ENCODE measurements around the gene ARMC2.

ARMC2 gene

GRCh38 chr6:108874470-108875160, 26.4 kb downstream of the ARMC2 start:
- Mint-ChIP-seq H3K4me1 (peaks cover 20% of the 10 kb centered on the region), H3K27ac (no peak overlapping the region), H3K4me3 (no peak overlapping the region), H3K36me3 (ENCODE audit: low read depth) (peaks cover 22% of the 10 kb centered on the region), H3K27me3 (ENCODE audit: low read depth, poor library complexity) (peaks cover 3% of the 10 kb centered on the region), H3K9me3 (no peaks in the 10 kb centered on the region)
- DNase-seq, result no peak
- no peak for TF ChIP-seq CTCF (IDR thresholded peaks at IDR 0.05)

- no peaks in the 10 kb centered on the region for H3K9me3 Mint-ChIP-seq
- DNase-seq, result no peak
- H3K4me1 Mint-ChIP-seq, result peaks cover 18% of the 10 kb centered on the region
- H3K4me3 Mint-ChIP-seq, result no peak overlapping the region
- no peak overlapping the region for H3K27ac Mint-ChIP-seq
- H3K36me3 Mint-ChIP-seq (ENCODE audit: low read depth), result peaks cover 17% of the 10 kb centered on the region
- H3K27me3 Mint-ChIP-seq (ENCODE audit: low read depth, poor library complexity), result peaks cover 3% of the 10 kb centered on the region
- TF ChIP-seq CTCF (IDR thresholded peaks at IDR 0.05), result no peak
Measured at GRCh38 chr6:108875161-108875555, 26.9 kb downstream of the ARMC2 start.

- no peak for TF ChIP-seq CTCF (IDR thresholded peaks at IDR 0.05)
- H3K4me1 Mint-ChIP-seq, result peaks cover 13% of the 10 kb centered on the region
- H3K4me3 Mint-ChIP-seq, result no peak overlapping the region
- no peak for DNase-seq
- no peak overlapping the region for H3K27ac Mint-ChIP-seq
- peaks cover 29% of the 10 kb centered on the region for H3K36me3 Mint-ChIP-seq (ENCODE audit: low read depth)
- peaks cover 5% of the 10 kb centered on the region for H3K27me3 Mint-ChIP-seq (ENCODE audit: low read depth, poor library complexity)
- H3K9me3 Mint-ChIP-seq, result no peaks in the 10 kb centered on the region
Measured at GRCh38 chr6:108877046-108877751, 29.0 kb downstream of the ARMC2 start.

GRCh38 chr6:108878942-108879341, 30.7 kb downstream of the ARMC2 start:
- Mint-ChIP-seq H3K4me3 (no peak overlapping the region), H3K27ac (no peak overlapping the region), H3K9me3 (no peaks in the 10 kb centered on the region), H3K27me3 (ENCODE audit: low read depth, poor library complexity) (peaks cover 5% of the 10 kb centered on the region), H3K36me3 (ENCODE audit: low read depth) (peaks cover 39% of the 10 kb centered on the region), H3K4me1 (no peaks in the 10 kb centered on the region)
- no peak for DNase-seq
- TF ChIP-seq CTCF (IDR thresholded peaks at IDR 0.05), result no peak

- H3K27me3 Mint-ChIP-seq (ENCODE audit: low read depth, poor library complexity), result peaks cover 5% of the 10 kb centered on the region
- no peak for DNase-seq
- no peak for TF ChIP-seq CTCF (IDR thresholded peaks at IDR 0.05)
- H3K4me1 Mint-ChIP-seq, result no peaks in the 10 kb centered on the region
- H3K36me3 Mint-ChIP-seq (ENCODE audit: low read depth), result peaks cover 35% of the 10 kb centered on the region
- H3K4me3 Mint-ChIP-seq, result no peak overlapping the region
- H3K9me3 Mint-ChIP-seq, result no peaks in the 10 kb centered on the region
- H3K27ac Mint-ChIP-seq, result no peak overlapping the region
Measured at GRCh38 chr6:108883172-108883571, 35.0 kb downstream of the ARMC2 start.

Measured in nephron progenitor cell (in vitro differentiated cells).